Endothelial cell of umbilical vein (primary cell): ENCODE measurements around the gene IGFBP4. TPM values are rescaled to one million over a fixed set of nuclear protein-coding genes. Genes with fewer than 3 reads are reported as not detected.

Experiments
- BruUV-seq: library from RNA; stranded (reverse); fragments of 400-500 nt; replicated peaks from 2 replicates; lab custom pipeline; 2021; lab: Mats Ljungman, UMichigan
- CTCF ChIA-PET: fragments of 300-600, 350-600 bp; sonication (Branson Sonifier 250); formaldehyde crosslinking; loops from one replicate; lab custom pipeline; 2021; ENCODE audit warnings: antibody characterized with exemption, inconsistent platforms; lab: Charles Lee
- POLR2A ChIA-PET: fragments of 300-600, 350-600 bp; sonication (Branson Sonifier 250); formaldehyde crosslinking; loops from one replicate; lab custom pipeline; 2021; ENCODE audit warnings: antibody characterized with exemption, inconsistent platforms; lab: Charles Lee
- DNase-seq: peaks from one replicate; pipeline ENCODE4 v3.0.0-alpha.2; 2011; ENCODE audit warnings: low read depth, low spot score
- FAIRE-seq: peaks from 2 replicates; lab custom pipeline; 2011; peaks lifted over from hg19 to GRCh38; lab: Jason Lieb, UNC
- H2AFZ ChIP-seq: 2 replicates; pipeline ENCODE4 v1.6.0; 2012; ENCODE audit warnings: low read depth, low read length, control low read depth, inconsistent platforms
- H3K27ac ChIP-seq: 2 replicates; pipeline ENCODE4 v1.5.1; 2011; ENCODE audit warnings: low read depth, mild to moderate bottlenecking, control low read depth, low read length, moderate library complexity; ENCODE audit not compliant: insufficient read depth
- H3K27me3 ChIP-seq, 2 experiments: 2 replicates each; pipeline versions ENCODE4 v1.6.0 to v1.6.1; 2011; ENCODE audit warnings: low read length in 2 of 2, mixed read lengths in 1 of 2; ENCODE audit not compliant: control insufficient read depth in 2 of 2, insufficient read depth in 2 of 2
- H3K36me3 ChIP-seq, 2 experiments: 2 replicates in 1 of 2; 3 replicates in 1 of 2; pipeline ENCODE4 v1.5.1; 2011; ENCODE audit warnings: low read length in 2 of 2, mild to moderate bottlenecking in 1 of 2, moderate library complexity in 1 of 2; ENCODE audit not compliant: control insufficient read depth in 2 of 2, insufficient read depth in 2 of 2; ENCODE audit errors: extremely low read depth in 1 of 2
- H3K4me1 ChIP-seq: 3 replicates; pipeline ENCODE4 v1.5.1; 2011; ENCODE audit warnings: mild to moderate bottlenecking, low read length; ENCODE audit not compliant: control insufficient read depth, insufficient read depth; ENCODE audit errors: extremely low read depth
- H3K4me2 ChIP-seq: 2 replicates; pipeline ENCODE4 v1.6.1; 2011; ENCODE audit warnings: low read length, control low read depth, mixed read lengths; ENCODE audit not compliant: insufficient read depth
- H3K4me3 ChIP-seq, 3 experiments: fragments of 200-600 bp in 1 of 3; sonication (generic), shearing (Covaris generic) in 1 of 3; replicated peaks in 1 of 3; 2 replicates each; pipeline ENCODE4 v1.5.1; 2011 to 2016; ENCODE audit warnings: control low read depth in 3 of 3, low read length in 3 of 3, mild to moderate bottlenecking in 2 of 3, inconsistent platforms in 1 of 3, low read depth in 1 of 3, moderate library complexity in 1 of 3; ENCODE audit not compliant: insufficient read depth in 1 of 3
- H3K79me2 ChIP-seq: 2 replicates; pipeline ENCODE4 v1.6.0; 2012; ENCODE audit warnings: low read length, inconsistent platforms; ENCODE audit not compliant: control insufficient read depth, insufficient read depth
- H3K9ac ChIP-seq: replicated peaks from 2 replicates; pipeline ENCODE3; 2011; ENCODE audit warnings: low read length, control low read depth; ENCODE audit not compliant: insufficient read depth; ENCODE audit errors: extremely low read depth
- H3K9me1 ChIP-seq: replicated peaks from 3 replicates; pipeline ENCODE4 v1.6.0; 2011; ENCODE audit warnings: mild to moderate bottlenecking, low read length; ENCODE audit not compliant: control insufficient read depth, insufficient read depth; ENCODE audit errors: extremely low read depth
- H3K9me3 ChIP-seq: replicated peaks from 2 replicates; pipeline ENCODE4 v1.5.1; 2012; ENCODE audit warnings: low read length, inconsistent platforms; ENCODE audit not compliant: control insufficient read depth, insufficient read depth
- H4K20me1 ChIP-seq: replicated peaks from 2 replicates; pipeline ENCODE3; 2011; ENCODE audit warnings: mild to moderate bottlenecking, low read length; ENCODE audit not compliant: control insufficient read depth, insufficient read depth; ENCODE audit errors: extremely low read depth
- CTCF ChIP-seq, 2 donors: IDR thresholded peaks; 1 replicate in 1 of 2; 2 replicates in 1 of 2; pipeline ENCODE4 v1.5.1; 2011; ENCODE audit warnings: low read length in 2 of 2, mild to moderate bottlenecking in 2 of 2, moderate library complexity in 2 of 2, control low read depth in 1 of 2, inconsistent platforms in 1 of 2, low read depth in 1 of 2; ENCODE audit not compliant: insufficient read depth in 1 of 2; ENCODE audit errors: extremely low read depth in 1 of 2
- EZH2 ChIP-seq: IDR thresholded peaks from 2 replicates; pipeline ENCODE4 v1.6.1; 2012; ENCODE audit warnings: borderline replicate concordance, low read depth, mild to moderate bottlenecking, moderate library complexity, low read length, inconsistent platforms; ENCODE audit not compliant: severe bottlenecking
- FOS ChIP-seq: IDR thresholded peaks from 2 replicates; pipeline ENCODE4 v1.6.1; 2011; ENCODE audit warnings: mild to moderate bottlenecking, low read length, moderate library complexity, borderline replicate concordance; ENCODE audit not compliant: insufficient read depth
- GATA2 ChIP-seq: IDR thresholded peaks from 2 replicates; pipeline ENCODE4 v1.7.0; 2011; ENCODE audit warnings: low read depth, mild to moderate bottlenecking, moderate library complexity, mixed read lengths, low read length; ENCODE audit not compliant: insufficient read length, insufficient read depth
- JUN ChIP-seq: IDR thresholded peaks from 2 replicates; pipeline ENCODE4 v1.6.1; 2011; ENCODE audit warnings: borderline replicate concordance, low read depth; ENCODE audit not compliant: insufficient read length, insufficient read depth
- MAX ChIP-seq: IDR thresholded peaks from 2 replicates; pipeline ENCODE4 v1.6.1; 2011; ENCODE audit not compliant: insufficient read depth, insufficient read length
- MYC ChIP-seq: IDR thresholded peaks from one replicate; pipeline ENCODE4 v1.6.1; 2011; ENCODE audit warnings: mild to moderate bottlenecking, low read depth, low read length
- POLR2A ChIP-seq: IDR thresholded peaks from 2 replicates; pipeline ENCODE4 v1.6.1; 2012; ENCODE audit warnings: low read depth, mild to moderate bottlenecking, control low read depth, low read length
- POLR2AphosphoS5 ChIP-seq: IDR thresholded peaks from 2 replicates; pipeline ENCODE4 v1.6.1; 2012; ENCODE audit warnings: low read depth, mild to moderate bottlenecking, control low read depth, low read length, moderate library complexity; ENCODE audit not compliant: insufficient read depth
- dilution Hi-C: fragments of 300-500 bp; cut with MboI; formaldehyde crosslinking; loops from one replicate; pipeline ENCODE4 v1.15.0; 2019; ENCODE audit warnings: low sequenced_read_pairs; ENCODE audit not compliant: extremely low pct_ligation_motif_present
- intact Hi-C: fragments of 100-400 bp; cut with micrococcal nuclease; formaldehyde crosslinking; loops from one replicate; pipeline ENCODE4 v1.10.0; 2022
- polyA plus RNA-seq, 4 experiments: library from polyadenylated mRNA; depleted of rRNA in 3 of 4; stranded (reverse) in 3 of 4; unstranded in 1 of 4; fragments of >200 nt; gene quantifications; 2 replicates each; pipeline versions ENCODE4 v1.2.1 to v1.2.3, GENCODE V29; 2011 to 2012; ENCODE audit warnings: missing spikeins in 1 of 4
- total RNA-seq: library from RNA; stranded (reverse); gene quantifications from 2 replicates; pipeline ENCODE4 v1.2.3, GENCODE V29; 2021

IGFBP4 gene
- total and polyA plus RNA-seq, 2 donors (not counting 3 experiments of a cell fraction or from before 2014, with no cell fraction given), result 377 to 618 TPM

- H3K9me3 ChIP-seq, result no peaks in the 10 kb centered on the region
- intact Hi-C loops, result no loop called here
- CTCF ChIA-PET, result interaction anchor here (1.3 to 4.4 kb wide), 5 partner anchors 12 to 62 kb away, joined by 4 to 28 read pairs (median 4); no protein-coding TSS in a partner anchor
- no peaks in the 10 kb centered on the region for H3K9me1 ChIP-seq
- no peaks in the 10 kb centered on the region for H4K20me1 ChIP-seq
- dilution Hi-C loops, result no loop called here
- peaks cover 7% of the 10 kb centered on the region for H3K4me1 ChIP-seq
- no peaks in the 10 kb centered on the region for H3K36me3 ChIP-seq
- H2AFZ ChIP-seq, result no peak overlapping the region
- POLR2A ChIA-PET, result no interaction called here
- H3K4me2 ChIP-seq, result no peak overlapping the region
- BruUV-seq, result no TSS peak
- no peak overlapping the region for H3K9ac ChIP-seq
- DNase-seq, result no peak
- no peak overlapping the region for H3K4me3 ChIP-seq
- TF ChIP-seq JUN (no peak), CTCF (IDR thresholded peaks at IDR 0.05; ENCODE audit: extremely low read depth in 1 of 2, insufficient read depth in 1 of 2, low read depth in 1 of 2, low read length in 2 of 2) (no peak), FOS (no peak), POLR2A (no peak), GATA2 (no peak), MAX (no peak), MYC (no peak), POLR2AphosphoS5 (no peak), EZH2 (no peak)
- FAIRE-seq, result no peak
- H3K27ac ChIP-seq, result no peak overlapping the region
- H3K79me2 ChIP-seq, result no peaks in the 10 kb centered on the region
- peaks cover 0 to 2% of the 10 kb centered on the region in 2 experiments for H3K27me3 ChIP-seq
Measured at GRCh38 chr17:40496170-40496569, 52.9 kb downstream of the IGFBP4 start.
